CD4-positive, alpha-beta T cell (primary cell): ENCODE results near the gene SCN4A. TPM values are rescaled to one million over a fixed set of nuclear protein-coding genes. Genes with fewer than 3 reads are reported as not detected.

ENCODE experiments used
- ATAC-seq: fragments of 200-7000 bp; cut with Tn5 transposase; one replicate; pipeline ENCODE4 v1.10.0; 2022; ENCODE audit warnings: mild to moderate bottlenecking; ENCODE audit not compliant: poor library complexity
- CTCF ChIA-PET: fragments of 350-600 bp; sonication (Branson Sonifier 250); formaldehyde crosslinking; loops from one replicate; lab custom pipeline; 2021; ENCODE audit warnings: antibody characterized with exemption, inconsistent platforms; lab: Charles Lee
- POLR2A ChIA-PET: fragments of 350-600 bp; sonication (Branson Sonifier 250); formaldehyde crosslinking; loops from one replicate; lab custom pipeline; 2021; ENCODE audit warnings: antibody characterized with exemption, inconsistent platforms; lab: Charles Lee
- DNase-seq, 14 experiments: peaks; one replicate each; pipeline ENCODE4 v3.0.0-alpha.2; 2013 to 2020; ENCODE audit warnings: mixed read lengths in 2 of 14
- H3K27ac ChIP-seq, 2 donors: one replicate each; pipeline versions ENCODE4 v1.5.1 to v1.7.0; 2013; ENCODE audit warnings: low read length in 2 of 2, low read depth in 1 of 2, mild to moderate bottlenecking in 1 of 2
- H3K27me3 ChIP-seq, 2 experiments: 1 replicate in 1 of 2; 2 replicates in 1 of 2; pipeline versions ENCODE4 v1.6.1 to v1.7.0; 2013; ENCODE audit warnings: low read length in 2 of 2, control low read depth in 1 of 2, mild to moderate bottlenecking in 1 of 2, moderate library complexity in 1 of 2; ENCODE audit not compliant: insufficient read depth in 2 of 2, control insufficient read depth in 1 of 2
- H3K36me3 ChIP-seq: one replicate; pipeline ENCODE4 v1.6.1; 2013; ENCODE audit warnings: low read length, control low read depth; ENCODE audit not compliant: insufficient read depth
- H3K4me1 ChIP-seq: one replicate; pipeline ENCODE4 v1.6.1; 2013; ENCODE audit warnings: low read length, control low read depth; ENCODE audit not compliant: insufficient read depth
- H3K4me3 ChIP-seq: one replicate; pipeline ENCODE4 v1.5.1; 2013; ENCODE audit warnings: mild to moderate bottlenecking, low read length, moderate library complexity
- H3K9me3 ChIP-seq, 2 experiments: 1 replicate in 1 of 2; 2 replicates in 1 of 2; pipeline versions ENCODE4 v1.6.1 to v1.7.0; 2013; ENCODE audit warnings: low read length in 2 of 2, mild to moderate bottlenecking in 2 of 2, control low read depth in 1 of 2, moderate library complexity in 1 of 2; ENCODE audit not compliant: control insufficient read depth in 1 of 2, insufficient read depth in 1 of 2
- H3K27ac Mint-ChIP-seq: one replicate; pipeline ENCODE4 v1.8.0; 2020; ENCODE audit warnings: mixed read lengths
- H3K27me3 Mint-ChIP-seq: one replicate; pipeline ENCODE4 v1.8.0; 2021; ENCODE audit warnings: mixed read lengths
- H3K36me3 Mint-ChIP-seq: one replicate; pipeline ENCODE4 v1.8.0; 2021; ENCODE audit warnings: low read depth, mixed read lengths
- H3K4me1 Mint-ChIP-seq: one replicate; pipeline ENCODE4 v1.8.0; 2021; ENCODE audit warnings: low read depth, mixed read lengths
- H3K4me3 Mint-ChIP-seq: one replicate; pipeline ENCODE4 v1.8.0; 2020; ENCODE audit warnings: mild to moderate bottlenecking, mixed read lengths
- H3K9me3 Mint-ChIP-seq: one replicate; pipeline ENCODE4 v1.8.0; 2020; ENCODE audit warnings: mixed read lengths
- intact Hi-C, 2 experiments: fragments of 100-400 bp; cut with DNase I in 1 of 2; cut with micrococcal nuclease in 1 of 2; formaldehyde crosslinking; loops; one replicate each; pipeline versions ENCODE4 v1.15.1 to v1.9.0; 2023 to 2025; cut with DNase I, micrococcal nuclease
- total RNA-seq, 174 experiments: library from RNA in 2 of 174; stranded (reverse) in 2 of 174; gene quantifications; one replicate each; pipeline ENCODE4 v1.2.3 and lab custom pipeline; 2021 to 2026
- TF ChIP-seq, protein P1 (sequence below): fragments of 200-600 bp; IDR thresholded peaks from one replicate; pipeline ENCODE4 v1.8.0; 2022; ENCODE audit warnings: antibody characterized with exemption, mild to moderate bottlenecking

SCN4A gene
- total RNA-seq, 2 experiments from 2014 or later: 0.03 TPM; not detected in 1

GRCh38 chr17:63937319-63937718, 35.4 kb downstream of the SCN4A start:
- H3K4me1 Mint-ChIP-seq: peaks cover 11% of the 10 kb centered on the region
- TF ChIP-seq, protein P1, sequence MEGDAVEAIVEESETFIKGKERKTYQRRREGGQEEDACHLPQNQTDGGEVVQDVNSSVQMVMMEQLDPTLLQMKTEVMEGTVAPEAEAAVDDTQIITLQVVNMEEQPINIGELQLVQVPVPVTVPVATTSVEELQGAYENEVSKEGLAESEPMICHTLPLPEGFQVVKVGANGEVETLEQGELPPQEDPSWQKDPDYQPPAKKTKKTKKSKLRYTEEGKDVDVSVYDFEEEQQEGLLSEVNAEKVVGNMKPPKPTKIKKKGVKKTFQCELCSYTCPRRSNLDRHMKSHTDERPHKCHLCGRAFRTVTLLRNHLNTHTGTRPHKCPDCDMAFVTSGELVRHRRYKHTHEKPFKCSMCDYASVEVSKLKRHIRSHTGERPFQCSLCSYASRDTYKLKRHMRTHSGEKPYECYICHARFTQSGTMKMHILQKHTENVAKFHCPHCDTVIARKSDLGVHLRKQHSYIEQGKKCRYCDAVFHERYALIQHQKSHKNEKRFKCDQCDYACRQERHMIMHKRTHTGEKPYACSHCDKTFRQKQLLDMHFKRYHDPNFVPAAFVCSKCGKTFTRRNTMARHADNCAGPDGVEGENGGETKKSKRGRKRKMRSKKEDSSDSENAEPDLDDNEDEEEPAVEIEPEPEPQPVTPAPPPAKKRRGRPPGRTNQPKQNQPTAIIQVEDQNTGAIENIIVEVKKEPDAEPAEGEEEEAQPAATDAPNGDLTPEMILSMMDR: no peak
- POLR2A ChIA-PET: no interaction called here
- H3K27ac Mint-ChIP-seq: no peak overlapping the region
- no peaks in the 10 kb centered on the region for H3K9me3 Mint-ChIP-seq
- intact Hi-C loops: no loop called here
- no peak for DNase-seq
- no peak overlapping the region for H3K27ac ChIP-seq
- no peaks in the 10 kb centered on the region for H3K9me3 ChIP-seq
- CTCF ChIA-PET: interaction anchor here (0.6 to 1.2 kb wide), 3 partner anchors 9 to 309 kb away, joined by 3 to 5 read pairs (median 3); no protein-coding TSS in a partner anchor
- H3K36me3 Mint-ChIP-seq: no peaks in the 10 kb centered on the region
- no peaks in the 10 kb centered on the region for H3K27me3 ChIP-seq
- no peak overlapping the region for H3K4me3 Mint-ChIP-seq
- H3K36me3 ChIP-seq: no peaks in the 10 kb centered on the region
- H3K4me3 ChIP-seq: no peak overlapping the region
- peaks cover 12% of the 10 kb centered on the region for H3K4me1 ChIP-seq
- H3K27me3 Mint-ChIP-seq: no peaks in the 10 kb centered on the region
- ATAC-seq: no peak

DNA sequence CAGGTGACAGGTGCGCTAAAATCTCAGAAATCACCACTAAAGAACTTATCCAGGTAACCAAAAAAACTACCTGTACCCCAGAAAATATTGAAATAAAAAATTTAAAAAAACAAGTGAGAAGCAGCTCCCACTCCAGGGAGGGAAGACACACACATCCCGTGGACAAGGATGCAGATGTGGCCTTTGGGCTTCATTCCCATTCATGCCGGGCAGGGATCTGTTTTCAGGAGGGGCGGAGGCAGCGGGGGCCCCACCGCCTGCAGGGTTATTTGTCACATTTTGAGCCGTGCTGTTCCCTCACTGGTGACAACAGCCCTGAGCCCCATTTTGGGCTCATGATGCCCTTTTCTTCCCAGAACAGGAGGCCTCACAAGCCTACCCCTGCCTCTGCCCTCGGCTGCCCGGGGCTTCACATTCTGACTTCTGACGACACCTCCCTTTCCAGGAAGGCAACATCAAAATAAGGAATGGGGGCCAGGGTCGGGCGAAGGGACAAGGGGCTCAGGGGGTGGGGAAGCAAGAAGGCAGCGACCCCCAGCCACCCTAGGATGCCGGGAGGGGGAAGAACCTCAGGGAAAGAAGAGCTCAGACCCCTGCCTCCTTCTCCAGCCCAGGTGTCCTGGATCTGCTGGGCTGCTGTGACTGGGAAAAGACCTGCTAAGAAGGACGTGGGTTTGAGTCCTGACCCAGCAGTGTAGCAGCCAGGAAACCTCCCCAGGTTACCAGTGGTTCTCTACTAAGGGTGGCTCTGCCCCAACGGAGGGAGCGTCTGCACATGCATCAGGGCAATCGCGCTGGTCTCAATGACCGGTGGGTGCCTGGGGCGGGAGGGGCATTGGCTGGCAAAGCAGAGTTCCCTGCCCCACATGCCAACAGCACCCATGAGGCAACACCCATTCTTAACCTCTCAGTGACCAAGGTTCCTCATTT, 38.3 kb downstream of the SCN4A start:
- ChIA-PET CTCF (interaction anchor here (1.2 to 2.0 kb wide), 3 partner anchors 12 to 91 kb away, joined by 3 to 7 read pairs (median 6); no protein-coding TSS in a partner anchor), POLR2A (interaction anchor here (0.6 to 2.9 kb wide), 3 partner anchors 12 to 214 kb away, joined by 3 to 12 read pairs (median 4); no protein-coding TSS in a partner anchor)
- peaks cover 33% of the 10 kb centered on the region for H3K4me1 ChIP-seq
- H3K36me3 Mint-ChIP-seq: peaks cover 7% of the 10 kb centered on the region
- no peaks in the 10 kb centered on the region for H3K27me3 ChIP-seq
- no peak overlapping the region for H3K4me3 ChIP-seq
- no peak overlapping the region for H3K27ac ChIP-seq
- DNase-seq (no peak), ATAC-seq (no peak)
- no peaks in the 10 kb centered on the region for H3K9me3 Mint-ChIP-seq
- peaks cover 10% of the 10 kb centered on the region for H3K36me3 ChIP-seq
- H3K9me3 ChIP-seq: no peaks in the 10 kb centered on the region
- intact Hi-C loops: loop anchor here in 1 of 2 experiments (5.0 kb wide), 1 partner anchor 53 kb away; no protein-coding TSS in a partner anchor
- no peak overlapping the region for H3K4me3 Mint-ChIP-seq
- H3K4me1 Mint-ChIP-seq: peaks cover 28% of the 10 kb centered on the region
- H3K27ac Mint-ChIP-seq: no peak overlapping the region
- TF ChIP-seq, protein P1: no peak
- no peaks in the 10 kb centered on the region for H3K27me3 Mint-ChIP-seq

GRCh38 chr17:63933598-63933997, 39.1 kb downstream of the SCN4A start:
- Histone ChIP-seq H3K4me3 (no peak overlapping the region), H3K27me3 (no peaks in the 10 kb centered on the region), H3K36me3 (peaks cover 19% of the 10 kb centered on the region), H3K9me3 (no peaks in the 10 kb centered on the region), H3K4me1 (peaks cover 33% of the 10 kb centered on the region), H3K27ac (no peak overlapping the region)
- TF ChIP-seq, protein P1: no peak
- CTCF ChIA-PET: interaction anchor here (1.7 to 2.0 kb wide), 2 partner anchors 13 to 92 kb away, joined by 6 to 7 read pairs; no protein-coding TSS in a partner anchor
- Mint-ChIP-seq H3K36me3 (peaks cover 10% of the 10 kb centered on the region), H3K4me3 (no peak overlapping the region), H3K27me3 (no peaks in the 10 kb centered on the region), H3K4me1 (peaks cover 26% of the 10 kb centered on the region), H3K9me3 (no peaks in the 10 kb centered on the region), H3K27ac (no peak overlapping the region)
- DNase-seq (no peak), ATAC-seq (no peak)
- POLR2A ChIA-PET: interaction anchor here (0.6 to 2.9 kb wide), 3 partner anchors 12 to 215 kb away, joined by 3 to 12 read pairs (median 4); no protein-coding TSS in a partner anchor
- intact Hi-C loops: loop anchor here in 1 of 2 experiments (5.0 kb wide), 1 partner anchor 54 kb away; no protein-coding TSS in a partner anchor
